Smooth muscle cell (in vitro differentiated cells): ENCODE results near the gene OR52R1. TPM values are rescaled to one million over a fixed set of nuclear protein-coding genes. Genes with fewer than 3 reads are reported as not detected.

Source experiments
- DNase-seq: peaks from one replicate; lab custom pipeline; 2025; ENCODE audit not compliant: unreplicated experiment; lab: John Stamatoyannopoulos, UW
- H2AFZ ChIP-seq: fragments of 200-600 bp; sonication (generic); 2 replicates; pipeline ENCODE4 v1.6.0; 2016; ENCODE audit warnings: antibody characterized with exemption, low read depth, mild to moderate bottlenecking
- H3F3A ChIP-seq: fragments of 200-600 bp; sonication (generic); 2 replicates; pipeline ENCODE4 v1.6.0; 2017; ENCODE audit warnings: antibody characterized with exemption, low read depth
- H3K27ac ChIP-seq: fragments of 200-600 bp; sonication (generic); 2 replicates; pipeline ENCODE4 v1.5.1; 2016; ENCODE audit warnings: low read depth, mild to moderate bottlenecking
- H3K27me3 ChIP-seq: fragments of 200-600 bp; sonication (generic); 2 replicates; pipeline ENCODE4 v1.6.1; 2016; ENCODE audit warnings: low read depth, mild to moderate bottlenecking
- H3K36me3 ChIP-seq: fragments of 200-600 bp; sonication (generic); 2 replicates; pipeline ENCODE4 v1.5.1; 2016; ENCODE audit warnings: low read depth
- H3K4me1 ChIP-seq: fragments of 200-600 bp; sonication (generic); 2 replicates; pipeline ENCODE4 v1.5.1; 2016; ENCODE audit warnings: low read depth
- H3K4me2 ChIP-seq: fragments of 200-600 bp; sonication (generic); 2 replicates; pipeline ENCODE4 v1.6.0; 2016; ENCODE audit warnings: mild to moderate bottlenecking
- H3K4me3 ChIP-seq: fragments of 200-600 bp; sonication (generic); 2 replicates; pipeline ENCODE4 v1.5.1; 2016; ENCODE audit warnings: mild to moderate bottlenecking
- H3K79me2 ChIP-seq: fragments of 200-600 bp; sonication (generic); 2 replicates; pipeline ENCODE4 v1.6.0; 2016; ENCODE audit warnings: low read depth, mild to moderate bottlenecking
- H3K9ac ChIP-seq: fragments of 200-600 bp; sonication (generic); 2 replicates; pipeline ENCODE4 v1.6.0; 2016; ENCODE audit warnings: low read depth
- H3K9me3 ChIP-seq: fragments of 200-600 bp; sonication (generic); replicated peaks from 2 replicates; pipeline ENCODE4 v1.5.1; 2016; ENCODE audit warnings: low read depth
- H4K20me1 ChIP-seq: fragments of 200-600 bp; sonication (generic); 2 replicates; pipeline ENCODE4 v1.6.0; 2016; ENCODE audit warnings: low read depth
- CTCF ChIP-seq: fragments of 200-600 bp; sonication (generic); IDR thresholded peaks from 2 replicates; pipeline ENCODE4 v1.5.1; 2017; ENCODE audit warnings: borderline replicate concordance, mild to moderate bottlenecking, antibody characterized with exemption; ENCODE audit not compliant: insufficient read depth, poor library complexity, severe bottlenecking
- WGBS: methylation state at CpG from one replicate; pipeline ENCODE4 v1.1.7; 2016; ENCODE audit warnings: low lambda C conversion rate; 5-methylcytosine and 5-hydroxymethylcytosine counted together
- polyA plus RNA-seq: library from polyadenylated mRNA; unstranded; fragments of >200 nt; fragmentation: Nextera tagmentation; extraction: Ambion mirVana; gene quantifications from 2 replicates; pipeline ENCODE4 v1.2.1, GENCODE V29; 2016
- total RNA-seq: library from RNA; depleted of rRNA; stranded (reverse); fragments of >200 nt; gene quantifications from 2 replicates; pipeline ENCODE4 v1.2.3, GENCODE V29; 2014

Gene OR52R1
- not detected in 2 replicates for total RNA-seq
- polyA plus RNA-seq = not detected in 2 replicates

GRCh38 chr11:4804280-4804679, at the start of gene OR52R1:
TSS of gene OR52R1 (minus strand) at chr11:4804380. CDS start at chr11:4804380, 0 bp downstream.
- no peak within 1 kb of the TSS for H3K4me2 ChIP-seq
- H3K79me2 ChIP-seq = no peaks in the 10 kb centered on the region
- H3K36me3 ChIP-seq = no peaks in the 10 kb centered on the region
- TF ChIP-seq CTCF = no peak
- no peak within 1 kb of the TSS for H2AFZ ChIP-seq
- DNase-seq = no peak
- H4K20me1 ChIP-seq = no peaks in the 10 kb centered on the region
- H3K4me3 ChIP-seq = no peak within 1 kb of the TSS
- 83% methylated on average over 3 of the region's 3 CpGs for whole genome bisulfite sequencing
- no peaks in the 10 kb centered on the region for H3K27me3 ChIP-seq
- H3K9ac ChIP-seq = no peak within 1 kb of the TSS
- H3K4me1 ChIP-seq = no peaks in the 10 kb centered on the region
- no peak within 1 kb of the TSS for H3K27ac ChIP-seq
- no peaks in the 10 kb centered on the region for H3K9me3 ChIP-seq
- H3F3A ChIP-seq = no peaks in the 10 kb centered on the region

GRCh38 chr11:4851033-4851432, 46.9 kb upstream of the OR52R1 start:
- DNase-seq = no peak
- Histone ChIP-seq H3K4me2 (peak overlapping the region; percentile 21), H3K4me1 (no peaks in the 10 kb centered on the region), H3K36me3 (no peaks in the 10 kb centered on the region), H3K9me3 (no peaks in the 10 kb centered on the region), H3K27ac (no peak overlapping the region), H3F3A (no peaks in the 10 kb centered on the region), H4K20me1 (no peaks in the 10 kb centered on the region), H3K4me3 (no peak overlapping the region), H3K79me2 (no peaks in the 10 kb centered on the region), H3K9ac (no peak overlapping the region), H3K27me3 (peaks cover 4% of the 10 kb centered on the region), H2AFZ (no peak overlapping the region)
- WGBS = 28% methylated on average over 4 of the region's 4 CpGs
- TF ChIP-seq CTCF = no peak

GRCh38 chr11:4848908-4849532, 44.8 kb upstream of the OR52R1 start, which contains the start of gene OR51S1:
TSS of gene OR51S1 (minus strand) at chr11:4849208. CDS start at chr11:4849208, 0 bp downstream.
- Histone ChIP-seq H3F3A (no peaks in the 10 kb centered on the region), H2AFZ (no peak within 1 kb of the TSS), H3K9me3 (no peaks in the 10 kb centered on the region), H3K9ac (no peak within 1 kb of the TSS), H3K4me1 (no peaks in the 10 kb centered on the region), H3K27ac (no peak within 1 kb of the TSS), H3K4me2 (no peak within 1 kb of the TSS), H3K27me3 (peaks cover 10% of the 10 kb centered on the region), H4K20me1 (no peaks in the 10 kb centered on the region), H3K4me3 (no peak within 1 kb of the TSS), H3K36me3 (no peaks in the 10 kb centered on the region), H3K79me2 (no peaks in the 10 kb centered on the region)
- DNase-seq = no peak
- WGBS = 79% methylated on average over 9 of the region's 9 CpGs
- TF ChIP-seq CTCF = no peak
